HG02763 (cell line): ENCODE data around the gene RNF135.
"Not testable (repeated sequence)": the region's sequence is repeated elsewhere in the genome, so short reads cannot be mapped to it uniquely, and the experiment has no call there.

Experiments used
- ATAC-seq: cut with Tn5 transposase; IDR thresholded peaks from one replicate; pipeline ENCODE4 v1.9.1; 2021; ENCODE audit warnings: mild to moderate bottlenecking, moderate library complexity; ENCODE audit not compliant: unreplicated experiment

Gene RNF135

GRCh38 chr17:30997842-30998241 is 27.0 kb downstream of the RNF135 start:
- ATAC-seq: no peak

DNA sequence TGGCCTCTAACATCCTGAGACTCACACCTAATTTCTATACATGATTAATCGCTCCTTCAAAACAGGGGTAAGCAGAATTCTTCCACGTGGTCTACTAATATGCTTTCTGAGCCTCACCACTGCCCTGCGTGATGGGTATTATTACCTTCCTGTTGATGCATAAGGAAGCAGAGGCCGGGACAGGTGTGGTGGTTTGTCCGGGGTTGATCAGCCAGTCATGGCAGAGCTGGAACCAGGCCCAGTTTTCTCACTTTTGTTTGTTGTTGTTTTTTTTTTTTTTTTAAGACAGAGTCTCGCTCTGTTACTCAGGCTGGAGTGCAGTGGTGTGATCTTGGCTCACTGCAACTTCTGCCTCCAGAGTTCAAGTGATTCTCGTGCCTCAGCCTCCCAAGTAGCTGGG is 31.2 kb downstream of the RNF135 start:
- no peak for ATAC-seq

DNA sequence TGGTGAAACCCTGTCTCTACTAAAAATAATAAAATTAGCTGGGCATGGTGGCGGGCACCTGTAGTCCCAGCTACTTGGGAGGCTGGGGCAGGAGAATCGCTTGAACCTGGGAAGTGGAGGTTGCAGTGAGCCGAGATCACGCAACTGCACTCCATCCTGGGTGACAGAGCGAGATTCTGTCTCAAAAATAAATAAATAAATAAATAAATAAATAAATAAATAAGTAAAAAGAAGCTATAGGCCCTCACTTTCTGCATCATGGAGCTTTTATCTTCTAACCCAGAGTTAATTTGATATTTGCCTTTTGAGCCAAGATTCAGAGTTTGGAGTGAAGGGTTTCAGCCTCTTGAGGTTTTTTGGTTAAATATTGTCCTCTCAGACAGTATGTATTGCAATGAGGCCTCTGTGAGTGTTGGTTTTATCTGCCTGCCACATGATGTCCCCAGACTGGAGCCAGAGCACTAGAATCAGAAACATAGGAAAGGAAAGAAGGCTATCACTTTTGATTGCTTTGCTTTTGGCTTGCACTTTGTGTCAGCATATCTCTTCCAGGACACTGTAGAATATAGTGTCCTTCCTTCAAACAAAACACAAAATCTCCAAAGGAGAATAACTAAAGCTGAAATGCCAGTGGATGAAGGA is 32.5 kb downstream of the RNF135 start:
- no peak for ATAC-seq

- no peak for ATAC-seq
Observed at GRCh38 chr17:31004160-31004559, 33.3 kb downstream of the RNF135 start.

DNA sequence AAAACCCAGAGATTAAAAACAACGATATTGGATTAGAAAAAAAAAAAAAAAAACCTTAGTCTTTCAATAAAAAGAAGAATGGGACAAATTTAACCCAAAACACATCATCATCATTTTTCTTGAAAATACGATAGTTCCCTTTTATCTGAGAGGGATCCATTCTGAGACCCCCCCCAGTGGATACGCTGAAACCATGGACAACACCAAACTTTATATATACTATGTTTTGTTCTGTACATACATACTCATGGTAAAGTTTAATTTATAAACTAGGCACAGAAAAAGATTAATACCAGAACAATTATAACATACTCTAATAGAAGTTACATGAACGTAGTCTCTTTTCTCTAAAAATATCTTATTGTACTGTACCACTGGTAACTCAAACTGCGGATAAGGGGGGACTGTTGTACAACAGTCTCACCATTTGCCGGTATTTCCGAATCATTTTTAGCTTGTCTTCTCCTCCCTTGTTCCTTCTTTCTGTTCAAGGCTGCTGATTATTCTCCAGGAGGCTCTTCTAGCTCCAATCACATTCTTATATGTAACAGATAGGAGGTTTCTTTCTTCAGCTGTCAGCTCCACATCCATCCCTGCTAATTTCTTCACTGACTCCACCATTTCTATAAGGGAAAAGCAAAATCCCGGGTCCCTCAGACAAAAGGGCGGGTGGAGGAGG is 37.0 kb downstream of the RNF135 start:
- ATAC-seq: no peak

- ATAC-seq: no peak
Observed at GRCh38 chr17:31008374-31009041, 37.7 kb downstream of the RNF135 start.

GRCh38 chr17:31009042-31009702 is 38.3 kb downstream of the RNF135 start:
- not testable (repeated sequence) for ATAC-seq

DNA sequence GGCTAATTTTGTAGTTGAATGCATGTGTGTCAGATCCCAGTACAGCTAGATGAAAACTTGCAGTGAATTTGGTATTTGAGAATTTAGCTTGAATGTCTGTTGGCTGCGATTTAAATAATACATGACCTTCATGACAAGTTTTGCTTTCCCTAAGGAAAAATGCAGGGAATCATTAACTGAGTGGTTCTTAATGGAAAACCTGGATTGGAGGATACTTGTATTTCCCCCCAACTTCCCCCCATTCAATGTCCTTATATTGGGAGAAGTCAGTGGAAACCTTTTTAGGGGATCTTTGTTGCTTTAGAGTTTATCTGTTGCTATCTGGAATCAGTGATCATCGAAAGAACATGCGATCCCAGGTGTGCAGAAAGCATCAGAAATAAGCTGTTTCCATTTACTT is 39.2 kb downstream of the RNF135 start:
- not testable (repeated sequence) for ATAC-seq

DNA sequence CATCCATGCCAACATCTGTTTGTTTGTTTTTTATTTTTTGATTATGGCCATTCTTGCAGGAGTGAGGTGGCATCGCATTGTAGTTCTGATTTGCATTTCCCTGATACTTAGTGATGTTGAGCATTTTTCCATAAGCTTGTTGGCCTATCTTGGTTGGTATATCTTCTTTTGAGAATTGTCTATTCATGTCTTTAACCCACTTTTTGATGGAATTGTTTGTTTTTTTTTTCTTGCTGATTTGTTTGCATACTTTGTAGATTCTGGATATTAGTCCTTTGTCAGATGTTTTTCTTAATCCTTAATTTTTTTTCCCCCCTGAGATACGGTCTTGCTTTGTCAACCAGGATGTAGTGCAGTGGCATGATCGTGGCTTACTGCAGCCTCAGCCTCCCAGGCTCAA is 43.0 kb downstream of the RNF135 start:
- ATAC-seq: no peak

- ATAC-seq: no peak
Observed at GRCh38 chr17:31015639-31016038, 44.8 kb downstream of the RNF135 start.

- ATAC-seq: no peak
Observed at GRCh38 chr17:31019004-31019403, 48.2 kb downstream of the RNF135 start.

DNA sequence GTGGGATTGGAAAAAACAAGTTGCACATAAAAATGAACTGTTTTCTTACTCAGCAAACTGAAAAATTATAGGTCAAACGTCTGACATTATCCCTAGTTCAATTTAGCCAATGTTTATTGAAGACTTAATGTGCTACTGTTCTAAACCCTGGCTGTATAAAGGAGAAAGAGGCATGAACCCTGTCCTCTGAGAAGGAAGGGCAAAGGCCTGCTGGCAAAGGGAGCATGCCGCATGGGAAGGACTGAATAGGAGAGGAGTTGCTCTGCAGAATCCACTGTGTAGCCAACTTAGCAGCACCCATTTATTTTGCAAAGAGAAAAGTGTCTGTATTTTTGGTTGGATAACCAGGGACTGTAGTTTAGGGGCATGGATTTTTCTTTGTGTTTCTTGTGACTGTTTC is 52.3 kb downstream of the RNF135 start:
- ATAC-seq: not testable (repeated sequence)

DNA sequence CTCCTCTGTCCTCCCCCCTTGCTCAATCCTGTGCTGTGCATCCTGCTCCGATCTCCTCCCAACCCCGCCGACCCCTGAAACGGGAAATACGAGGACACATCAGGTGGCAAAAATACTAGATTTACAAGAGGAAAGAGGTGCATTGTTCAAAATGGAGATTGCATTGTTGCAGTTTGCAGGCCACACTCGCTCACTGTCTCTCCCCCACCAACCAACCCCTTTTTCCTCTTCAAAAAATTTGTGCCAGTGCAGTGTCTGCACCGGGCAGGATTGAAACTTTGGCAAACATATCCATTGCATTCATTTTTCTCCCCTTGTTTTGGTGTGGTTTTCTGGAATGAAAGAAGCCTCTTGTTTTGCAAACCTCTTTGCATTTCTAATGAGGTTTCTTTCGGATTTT is 61.0 kb downstream of the RNF135 start:
- ATAC-seq: no peak

DNA sequence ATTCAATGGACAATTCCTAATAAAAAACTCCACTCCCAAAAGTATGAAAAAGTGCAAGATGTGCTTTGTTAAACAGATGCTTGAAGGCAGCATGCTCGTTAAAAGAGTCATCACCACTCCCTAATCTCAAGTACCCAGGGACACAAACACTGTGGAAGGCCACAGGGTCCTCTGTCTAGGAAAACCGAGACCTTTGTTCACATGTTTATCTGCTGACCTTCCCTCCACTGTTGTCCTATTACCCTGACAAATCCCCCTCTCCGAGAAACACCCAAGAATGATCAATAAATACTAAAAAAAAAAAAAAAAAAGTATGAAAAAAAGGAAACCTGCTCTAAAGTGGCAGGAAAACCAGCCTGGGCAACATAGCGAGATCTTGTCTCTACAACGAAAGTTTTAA is 64.8 kb downstream of the RNF135 start:
- not testable (repeated sequence) for ATAC-seq

DNA sequence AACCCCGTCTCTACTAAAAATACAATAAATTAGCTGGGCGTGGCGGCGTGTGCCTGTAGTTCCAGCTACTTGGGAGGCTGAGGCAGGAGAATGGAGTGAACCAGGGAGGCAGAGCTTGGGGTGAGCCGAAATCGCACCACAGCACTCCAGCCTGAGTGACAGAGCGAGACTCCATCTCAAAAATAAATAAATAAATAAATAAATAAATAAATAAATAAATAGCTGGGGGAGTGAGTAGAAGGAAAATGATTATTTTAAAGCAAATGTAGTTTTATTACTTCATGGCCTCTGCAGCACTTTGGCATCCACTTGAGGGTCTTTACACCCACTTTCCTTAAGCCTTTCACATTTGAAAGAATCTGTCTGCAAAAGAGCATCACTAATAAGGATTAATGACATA is 70.0 kb downstream of the RNF135 start:
- not testable (repeated sequence) for ATAC-seq

GRCh38 chr17:31042378-31042777 is 71.5 kb downstream of the RNF135 start:
- ATAC-seq: not testable (repeated sequence)

- ATAC-seq: not testable (repeated sequence)
Observed at GRCh38 chr17:31046856-31047425, 76.1 kb downstream of the RNF135 start.

- ATAC-seq: no peak
Observed at GRCh38 chr17:31048142-31048541, 77.3 kb downstream of the RNF135 start.

DNA sequence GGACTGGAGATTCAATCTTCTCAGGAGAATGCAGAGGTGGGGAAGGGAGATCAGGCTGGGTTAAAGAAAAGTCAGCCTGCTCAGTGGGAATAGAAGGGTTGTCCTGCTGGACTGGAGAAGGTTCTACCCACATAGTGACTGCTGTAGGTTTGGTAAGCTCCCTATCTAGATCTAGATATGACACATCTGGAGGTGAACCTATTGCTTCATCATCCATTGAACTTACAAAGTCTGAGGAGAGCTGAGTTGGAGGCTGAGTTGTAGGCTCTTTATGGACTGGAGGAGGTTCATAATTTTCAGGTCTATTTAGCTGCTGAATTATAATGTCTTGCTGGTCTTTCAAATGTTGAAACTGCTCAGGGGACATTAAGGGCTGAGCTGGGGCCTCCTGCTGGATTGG is 77.9 kb downstream of the RNF135 start:
- no peak for ATAC-seq
